ENCODE measurements around the gene RASGRF2. TPM values are rescaled to one million over a fixed set of nuclear protein-coding genes. Genes with fewer than 3 reads are reported as not detected.

Gene RASGRF2
- total RNA-seq, 1 experiment from 2014 or later: not detected

DNA sequence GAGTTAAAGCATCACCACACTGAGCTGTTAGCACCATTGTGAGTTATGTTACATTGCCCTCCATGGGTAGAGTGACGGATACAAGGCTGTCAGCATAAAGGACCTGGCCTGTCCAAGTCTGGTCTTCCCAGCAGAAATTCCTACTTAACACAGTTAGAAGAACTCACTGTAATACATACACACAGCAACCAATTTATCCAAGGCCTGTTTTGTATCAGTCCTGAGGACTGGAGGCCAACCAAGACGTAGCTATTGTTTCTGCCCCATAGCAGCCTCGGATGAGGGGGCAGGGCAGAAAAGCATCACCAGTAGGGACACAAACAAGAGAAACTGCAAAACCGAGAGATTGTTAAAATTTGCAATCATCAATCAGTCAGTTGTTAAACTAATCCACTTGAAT, 206.9 kb downstream of the RASGRF2 start:
- H3K27me3 Mint-ChIP-seq (ENCODE audit: insufficient read depth, unreplicated experiment): peaks cover 35% of the 10 kb centered on the region
- BruUV-seq (replicated peaks): no TSS peak
- H3K9me3 Mint-ChIP-seq (ENCODE audit: unreplicated experiment): no peaks in the 10 kb centered on the region
- no peaks in the 10 kb centered on the region for H3K4me1 Mint-ChIP-seq (ENCODE audit: insufficient read depth, unreplicated experiment)
- H3K4me3 Mint-ChIP-seq (ENCODE audit: unreplicated experiment): no peak overlapping the region
- H3K36me3 Mint-ChIP-seq (ENCODE audit: insufficient read depth, unreplicated experiment): no peaks in the 10 kb centered on the region
- no peak for DNase-seq (ENCODE audit: unreplicated experiment)
- TF ChIP-seq, protein P1, sequence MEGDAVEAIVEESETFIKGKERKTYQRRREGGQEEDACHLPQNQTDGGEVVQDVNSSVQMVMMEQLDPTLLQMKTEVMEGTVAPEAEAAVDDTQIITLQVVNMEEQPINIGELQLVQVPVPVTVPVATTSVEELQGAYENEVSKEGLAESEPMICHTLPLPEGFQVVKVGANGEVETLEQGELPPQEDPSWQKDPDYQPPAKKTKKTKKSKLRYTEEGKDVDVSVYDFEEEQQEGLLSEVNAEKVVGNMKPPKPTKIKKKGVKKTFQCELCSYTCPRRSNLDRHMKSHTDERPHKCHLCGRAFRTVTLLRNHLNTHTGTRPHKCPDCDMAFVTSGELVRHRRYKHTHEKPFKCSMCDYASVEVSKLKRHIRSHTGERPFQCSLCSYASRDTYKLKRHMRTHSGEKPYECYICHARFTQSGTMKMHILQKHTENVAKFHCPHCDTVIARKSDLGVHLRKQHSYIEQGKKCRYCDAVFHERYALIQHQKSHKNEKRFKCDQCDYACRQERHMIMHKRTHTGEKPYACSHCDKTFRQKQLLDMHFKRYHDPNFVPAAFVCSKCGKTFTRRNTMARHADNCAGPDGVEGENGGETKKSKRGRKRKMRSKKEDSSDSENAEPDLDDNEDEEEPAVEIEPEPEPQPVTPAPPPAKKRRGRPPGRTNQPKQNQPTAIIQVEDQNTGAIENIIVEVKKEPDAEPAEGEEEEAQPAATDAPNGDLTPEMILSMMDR (IDR thresholded peaks at IDR 0.05; ENCODE audit: unreplicated experiment): no peak
- ChIA-PET POLR2A (no interaction called here), CTCF (interaction anchor here (0.6 to 1.8 kb wide), 10 partner anchors 15 to 479 kb away, joined by 3 to 5 read pairs (median 3); partner anchors contain the start of gene ZCCHC9)
- H3K27ac Mint-ChIP-seq (ENCODE audit: low read depth, unreplicated experiment): no peak overlapping the region
- intact Hi-C loops (cut with micrococcal nuclease): loop anchor here (5.0 kb wide), 1 partner anchor 680 kb away; the partner anchor contains the start of gene FAM151B

DNA sequence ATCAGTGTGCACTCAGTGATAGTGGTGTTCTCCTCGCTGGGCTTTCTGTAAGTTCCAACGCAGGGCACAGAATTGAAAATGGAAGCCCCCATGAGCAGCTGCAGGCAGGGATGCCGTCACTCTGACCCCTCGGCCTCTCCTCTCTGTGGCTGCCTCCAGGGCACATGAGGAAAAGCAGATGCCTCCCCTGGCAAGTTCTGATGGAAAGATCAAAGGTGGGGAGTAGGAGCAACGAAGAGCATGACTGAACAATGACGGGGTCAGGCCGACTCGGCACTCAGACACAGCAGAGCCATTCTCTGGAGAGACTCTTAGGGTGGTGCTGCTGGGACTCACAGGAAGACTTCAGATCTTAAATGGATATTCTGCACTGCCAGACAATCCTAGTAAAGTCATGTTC, 207.4 kb downstream of the RASGRF2 start:
- TF ChIP-seq, protein P1 (IDR thresholded peaks at IDR 0.05; ENCODE audit: unreplicated experiment): no peak
- no peak for DNase-seq (ENCODE audit: unreplicated experiment)
- Mint-ChIP-seq H3K4me3 (ENCODE audit: unreplicated experiment) (no peak overlapping the region), H3K27ac (ENCODE audit: low read depth, unreplicated experiment) (no peak overlapping the region), H3K9me3 (ENCODE audit: unreplicated experiment) (no peaks in the 10 kb centered on the region), H3K36me3 (ENCODE audit: insufficient read depth, unreplicated experiment) (no peaks in the 10 kb centered on the region), H3K4me1 (ENCODE audit: insufficient read depth, unreplicated experiment) (no peaks in the 10 kb centered on the region), H3K27me3 (ENCODE audit: insufficient read depth, unreplicated experiment) (peaks cover 35% of the 10 kb centered on the region)
- BruUV-seq (replicated peaks): no TSS peak
- intact Hi-C loops (cut with micrococcal nuclease): loop anchor here (5.0 kb wide), 1 partner anchor 680 kb away; the partner anchor contains the start of gene FAM151B
- ChIA-PET POLR2A (no interaction called here), CTCF (interaction anchor here (0.9 to 1.2 kb wide), 3 partner anchors 17 to 480 kb away, joined by 3 to 4 read pairs (median 3); no protein-coding TSS in a partner anchor)

DNA sequence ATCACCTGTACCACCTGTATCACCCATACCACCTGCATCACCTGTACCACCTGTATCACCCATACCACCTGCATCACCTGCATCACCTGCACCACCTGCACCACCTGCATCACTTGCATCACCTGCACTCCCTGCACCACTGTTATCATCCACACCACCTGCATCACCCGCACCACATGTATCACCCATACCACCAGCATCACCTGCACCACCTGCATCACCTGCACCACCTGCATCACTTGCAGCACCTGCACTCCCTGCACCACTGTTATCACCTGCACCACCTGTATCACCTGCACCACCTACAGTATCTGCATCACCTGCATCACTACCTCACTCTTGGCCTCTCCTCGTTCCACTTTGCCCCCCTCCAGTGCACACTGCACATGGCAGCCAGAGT, 209.8 kb downstream of the RASGRF2 start:
- Mint-ChIP-seq H3K9me3 (ENCODE audit: unreplicated experiment) (no peaks in the 10 kb centered on the region), H3K4me1 (ENCODE audit: insufficient read depth, unreplicated experiment) (no peaks in the 10 kb centered on the region), H3K27ac (ENCODE audit: low read depth, unreplicated experiment) (no peak overlapping the region), H3K36me3 (ENCODE audit: insufficient read depth, unreplicated experiment) (no peaks in the 10 kb centered on the region), H3K4me3 (ENCODE audit: unreplicated experiment) (no peak overlapping the region), H3K27me3 (ENCODE audit: insufficient read depth, unreplicated experiment) (peaks cover 53% of the 10 kb centered on the region)
- POLR2A ChIA-PET: interaction anchor here (0.6 kb wide), 1 partner anchor 129 kb away, joined by 3 read pairs; no protein-coding TSS in a partner anchor
- intact Hi-C loops (cut with micrococcal nuclease): loop anchor here (5.0 kb wide), 1 partner anchor 683 kb away; the partner anchor contains the start of gene FAM151B
- TF ChIP-seq, protein P1 (IDR thresholded peaks at IDR 0.05; ENCODE audit: unreplicated experiment): no peak
- CTCF ChIA-PET: no interaction called here
- no TSS peak for BruUV-seq (replicated peaks)
- DNase-seq (ENCODE audit: unreplicated experiment): no peak

DNA sequence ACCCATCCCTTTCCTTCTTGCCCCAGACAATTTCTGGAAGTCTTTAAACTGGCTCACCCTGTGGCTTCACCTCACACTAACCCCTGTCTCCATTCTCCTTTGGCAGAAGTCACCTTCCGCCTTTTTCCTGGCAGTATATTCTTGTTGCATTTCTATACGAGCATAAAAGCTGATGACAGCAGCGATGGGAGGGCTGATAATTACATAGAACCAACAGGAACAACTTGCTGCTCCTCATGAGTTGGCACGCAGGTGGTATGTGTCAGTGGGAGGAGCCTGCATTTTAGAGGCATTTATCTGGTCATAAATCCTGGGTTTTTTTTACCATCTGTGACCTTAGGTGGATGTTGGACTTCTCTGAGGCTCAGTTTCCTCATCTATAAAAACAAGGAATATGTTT, 211.6 kb downstream of the RASGRF2 start:
- BruUV-seq (replicated peaks): no TSS peak
- Mint-ChIP-seq H3K4me3 (ENCODE audit: unreplicated experiment) (no peak overlapping the region), H3K36me3 (ENCODE audit: insufficient read depth, unreplicated experiment) (no peaks in the 10 kb centered on the region), H3K9me3 (ENCODE audit: unreplicated experiment) (no peaks in the 10 kb centered on the region), H3K4me1 (ENCODE audit: insufficient read depth, unreplicated experiment) (no peaks in the 10 kb centered on the region), H3K27ac (ENCODE audit: low read depth, unreplicated experiment) (no peak overlapping the region), H3K27me3 (ENCODE audit: insufficient read depth, unreplicated experiment) (peaks cover 53% of the 10 kb centered on the region)
- ChIA-PET CTCF (no interaction called here), POLR2A (no interaction called here)
- DNase-seq (ENCODE audit: unreplicated experiment): peak; percentile 11
- TF ChIP-seq, protein P1 (IDR thresholded peaks at IDR 0.05; ENCODE audit: unreplicated experiment): no peak
- intact Hi-C loops (cut with micrococcal nuclease): no loop called here
